HG02973 (cell line): ENCODE data around the gene PNPLA3.
"Not testable (repeated sequence)": the region's sequence is repeated elsewhere in the genome, so short reads cannot be mapped to it uniquely, and the experiment has no call there.

ENCODE experiments used
- ATAC-seq: cut with Tn5 transposase; IDR thresholded peaks from one replicate; pipeline ENCODE4 v1.9.1; 2021; ENCODE audit warnings: moderate library complexity; ENCODE audit not compliant: unreplicated experiment

PNPLA3 gene

DNA sequence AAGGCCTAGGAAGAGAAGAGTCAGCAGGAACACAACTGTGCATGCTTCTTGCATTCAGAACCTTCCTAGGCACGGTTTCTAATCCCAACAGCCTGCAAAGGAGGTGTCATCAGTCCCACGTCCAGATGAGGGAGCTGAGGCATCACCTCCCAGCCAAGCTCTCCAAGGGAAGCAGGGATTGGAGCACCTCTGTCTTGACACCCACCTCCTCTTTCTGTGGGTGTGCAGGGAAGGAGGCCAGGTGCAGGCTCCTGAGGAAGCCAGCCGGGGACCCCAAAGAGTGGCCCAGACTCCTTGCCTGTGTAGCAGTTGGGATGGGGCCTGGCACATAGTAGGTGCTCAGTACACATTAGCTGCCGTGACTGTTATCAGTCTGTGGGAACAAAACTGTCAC, 33.7 kb upstream of the PNPLA3 start:
- no peak for ATAC-seq

GRCh38 chr22:43890901-43891331, 32.7 kb upstream of the PNPLA3 start:
- ATAC-seq: no peak

GRCh38 chr22:43891360-43892182, 32.0 kb upstream of the PNPLA3 start, which contains the start of gene PNPLA5:
PNPLA5 (minus strand) TSS chr22:43892013; CDS start chr22:43891880, 133 bp downstream.
- no peak for ATAC-seq

- ATAC-seq: no peak
Observed at GRCh38 chr22:43892183-43892894, 31.3 kb upstream of the PNPLA3 start.

GRCh38 chr22:43893266-43893665, 30.3 kb upstream of the PNPLA3 start:
- ATAC-seq: no peak

- no peak for ATAC-seq
Observed at GRCh38 chr22:43894122-43894521, 29.5 kb upstream of the PNPLA3 start.

DNA sequence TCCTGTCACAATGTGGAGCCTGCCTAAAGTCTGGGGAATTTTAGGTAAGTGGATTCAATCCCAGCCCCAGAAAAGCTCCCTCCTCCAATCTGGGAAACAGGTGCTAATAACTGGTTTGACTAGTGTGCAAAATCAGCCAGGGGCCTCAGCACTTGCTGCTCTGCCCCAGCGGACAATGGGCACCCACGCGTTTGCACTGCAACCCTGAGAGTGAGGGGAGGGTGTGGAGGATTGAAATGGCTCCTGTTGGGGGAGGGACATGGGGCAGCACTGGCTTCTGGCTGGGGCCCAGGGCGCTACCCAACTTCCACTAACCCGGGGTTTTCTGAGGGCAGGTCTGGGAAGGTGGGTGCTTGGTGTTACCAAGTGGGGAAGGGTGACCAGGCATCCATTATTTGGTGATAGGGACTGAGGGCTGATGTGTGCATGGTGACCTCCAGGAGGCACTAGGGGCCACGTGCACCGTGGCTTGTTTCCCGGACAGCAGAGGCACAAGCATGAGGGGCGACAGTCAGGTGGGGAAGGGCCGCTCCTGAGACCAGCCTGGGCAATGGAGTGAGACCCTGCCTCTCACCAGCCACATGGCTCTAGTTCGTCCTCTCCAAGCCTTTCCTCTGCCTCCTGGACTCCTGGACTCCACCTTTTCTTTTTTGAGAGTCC, 27.5 kb upstream of the PNPLA3 start:
- ATAC-seq: no peak

- no peak for ATAC-seq
Observed at GRCh38 chr22:43897751-43898261, 25.8 kb upstream of the PNPLA3 start.

- ATAC-seq: no peak
Observed at GRCh38 chr22:43900206-43900605, 23.4 kb upstream of the PNPLA3 start.

DNA sequence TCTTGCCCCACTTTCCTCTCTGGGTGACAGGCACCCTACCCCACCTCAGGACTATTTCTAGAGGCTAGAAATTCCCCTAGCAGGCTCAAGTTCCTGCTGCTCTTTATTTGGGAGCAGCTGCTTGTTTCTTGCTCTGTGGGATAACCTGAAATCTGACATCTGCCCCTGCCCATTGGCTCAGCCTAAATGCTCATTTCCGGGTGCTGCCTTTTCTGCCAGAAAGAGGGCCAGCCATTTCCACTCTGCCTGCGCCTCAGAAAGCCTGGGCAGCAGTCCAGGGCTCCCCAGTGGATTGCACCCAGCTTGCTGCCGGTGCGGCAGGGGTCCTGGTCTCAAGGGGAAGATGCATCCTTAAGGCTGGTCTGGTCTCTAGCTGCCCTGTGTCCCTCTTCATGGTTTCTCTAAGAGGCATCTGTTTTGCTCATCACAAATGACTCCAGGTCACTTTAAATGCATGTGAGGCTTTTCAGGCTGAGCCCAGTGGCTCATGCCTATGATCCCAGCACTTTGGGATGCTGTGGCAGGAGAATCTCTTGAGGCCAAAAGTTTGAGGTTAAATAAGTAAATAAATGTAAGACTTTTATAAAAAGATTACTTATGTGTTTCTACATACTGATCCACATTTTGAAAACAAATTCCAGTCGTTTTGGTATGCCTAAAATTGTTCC, 21.5 kb upstream of the PNPLA3 start:
- ATAC-seq: no peak

DNA sequence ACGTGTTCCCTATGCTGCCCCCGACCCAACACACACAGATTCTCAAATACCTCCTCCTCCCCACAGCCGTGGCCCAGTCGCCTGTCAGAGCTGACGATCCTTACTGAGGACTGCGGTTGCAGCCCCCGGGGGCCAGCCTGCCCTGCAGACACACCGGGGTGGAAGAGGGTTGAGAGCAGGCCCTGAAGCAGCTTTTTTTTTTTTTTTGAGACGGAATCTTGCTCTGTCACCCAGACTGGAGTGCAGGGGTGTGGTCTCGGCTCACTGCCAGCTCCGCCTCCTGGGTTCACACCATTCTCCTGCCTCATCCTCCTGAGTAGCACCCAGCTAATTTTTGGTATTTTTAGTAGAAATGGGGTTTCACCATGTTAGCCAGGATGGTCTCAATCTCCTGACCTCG, 20.6 kb upstream of the PNPLA3 start:
- ATAC-seq: not testable (repeated sequence)

GRCh38 chr22:43904412-43904811, 19.2 kb upstream of the PNPLA3 start:
- ATAC-seq: not testable (repeated sequence)

- no peak for ATAC-seq
Observed at GRCh38 chr22:43905681-43906080, 17.9 kb upstream of the PNPLA3 start.

GRCh38 chr22:43909708-43910107, 13.9 kb upstream of the PNPLA3 start:
- no peak for ATAC-seq

- ATAC-seq: no peak
Observed at GRCh38 chr22:43910178-43910695, 13.4 kb upstream of the PNPLA3 start.

DNA sequence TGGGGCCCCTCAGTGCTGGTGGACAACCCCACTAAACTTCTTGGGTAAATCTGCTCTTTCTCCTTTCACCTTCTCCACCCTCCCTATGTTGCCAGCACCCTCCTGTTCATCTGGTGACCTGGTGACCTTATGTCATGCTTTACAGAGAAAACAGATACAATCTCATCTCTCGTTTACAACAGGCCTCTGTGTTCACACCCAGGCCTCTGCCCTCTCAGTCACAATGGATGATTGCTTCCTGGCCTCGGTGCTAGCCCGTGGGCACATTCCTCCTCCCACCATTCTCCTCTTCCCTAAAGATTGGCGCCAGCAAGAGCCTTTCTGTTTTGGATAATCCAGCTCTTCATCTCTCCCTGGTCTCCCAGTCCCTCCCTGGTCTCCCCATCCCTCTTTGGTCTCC, 12.3 kb upstream of the PNPLA3 start:
- ATAC-seq: no peak

GRCh38 chr22:43917521-43917920, 6.1 kb upstream of the PNPLA3 start:
- no peak for ATAC-seq

DNA sequence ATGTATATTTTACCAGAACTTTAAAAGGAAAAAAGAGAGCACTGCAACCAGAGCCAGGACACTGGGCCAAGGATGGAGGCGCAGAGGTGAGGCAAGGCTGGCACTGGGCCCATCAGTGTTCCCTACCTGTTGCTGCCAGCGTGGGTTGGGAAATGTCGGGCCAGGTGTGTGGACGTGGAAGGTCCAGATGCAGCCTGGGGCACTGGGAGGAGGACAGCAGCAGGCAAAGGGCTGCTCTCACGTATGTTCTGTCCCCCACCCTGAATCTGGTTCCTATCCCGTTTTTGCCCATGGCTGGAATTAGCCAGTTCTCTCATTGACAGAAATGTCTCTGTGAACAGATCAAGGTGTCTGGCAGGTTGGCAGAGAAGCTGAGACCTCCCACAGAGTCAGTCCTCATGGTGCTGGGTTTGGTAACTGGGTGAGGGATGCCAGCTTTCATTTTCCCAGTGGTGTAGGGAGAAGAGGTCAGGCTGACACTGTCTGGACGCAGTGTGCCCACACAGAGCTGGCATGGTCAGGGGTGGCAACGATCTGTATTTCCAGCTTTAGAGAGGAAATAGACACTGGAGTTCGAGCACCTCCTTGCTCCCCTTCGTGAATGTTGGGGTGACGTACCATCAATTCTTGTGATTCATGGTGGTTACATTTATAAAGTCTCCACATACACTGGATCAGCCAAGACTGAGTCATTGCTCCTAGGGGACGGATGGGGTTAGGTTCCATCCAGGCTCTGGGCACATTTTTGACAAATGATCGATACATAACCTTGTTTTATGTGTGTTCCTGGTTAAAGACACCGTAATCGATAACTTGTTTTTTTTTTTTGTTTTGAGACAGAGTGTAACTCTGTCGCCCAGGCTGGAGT, 4.3 kb upstream of the PNPLA3 start:
- ATAC-seq: no peak

GRCh38 chr22:43921370-43921769, 2.2 kb upstream of the PNPLA3 start:
- no peak for ATAC-seq

DNA sequence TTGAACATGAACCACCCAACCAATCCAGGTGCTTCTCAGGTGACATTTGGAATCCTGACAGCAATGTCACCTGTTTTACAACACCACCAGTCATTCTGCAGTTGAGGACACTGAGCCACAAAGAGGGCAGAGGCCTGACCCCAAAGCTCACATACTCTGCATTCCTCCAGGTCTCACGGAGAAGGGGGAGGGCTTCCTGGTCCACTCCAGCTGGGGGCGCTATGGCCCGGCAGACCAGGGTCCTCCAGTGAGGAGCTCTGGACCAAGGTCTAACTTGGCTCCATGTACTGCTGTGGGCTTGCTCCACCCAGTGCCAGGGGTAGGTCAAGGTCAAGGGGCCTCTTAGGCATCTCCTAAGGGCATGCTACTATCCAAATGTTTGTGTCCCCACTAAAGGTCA, 1.5 kb upstream of the PNPLA3 start:
- no peak for ATAC-seq
